Activated T-cell treated with anti-CD3 and anti-CD28 coated beads, Interleukin-2, amount 50 U/mL, for 48 hours (primary cell): Measurements from ENCODE around the gene TBXA2R.
"Not testable (repeated sequence)": the region's sequence is repeated elsewhere in the genome, so short reads cannot be mapped to it uniquely, and the experiment has no call there.

Source experiments
- DNase-seq, 2 experiments: peaks; one replicate each; pipeline ENCODE4 v3.0.0-alpha.2; 2020

Gene TBXA2R

DNA sequence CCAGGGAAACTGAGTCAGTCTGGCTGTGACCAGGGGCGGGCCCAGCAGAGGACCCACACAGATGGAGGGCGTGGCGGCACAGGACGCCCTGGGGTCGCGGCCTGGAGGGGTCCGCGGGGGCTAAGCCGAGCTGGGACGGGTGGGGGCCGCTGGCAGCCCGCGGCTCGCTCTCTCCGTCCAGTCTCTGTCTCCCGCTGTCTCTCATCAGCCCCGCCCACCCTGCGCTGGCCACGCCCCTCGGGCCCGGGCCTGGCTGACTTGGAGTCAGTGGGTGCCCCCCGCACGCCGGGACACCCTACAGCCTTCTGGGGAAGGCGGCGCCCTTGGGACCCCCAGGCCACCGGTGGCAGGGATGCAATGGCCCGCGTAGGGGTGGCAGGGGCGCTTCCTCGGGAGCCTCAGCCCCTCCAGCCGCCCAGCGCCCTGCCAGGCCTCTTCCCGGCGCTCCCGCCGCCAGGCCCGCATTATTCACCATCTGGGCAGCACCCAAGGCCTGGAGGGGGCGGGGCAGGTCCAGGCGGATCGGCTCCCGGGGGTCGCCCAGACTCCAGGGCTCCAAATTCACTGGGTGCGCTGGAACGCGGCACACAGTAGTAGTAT lies at the start of gene TBXA2R:
TSS of gene TBXA2R (minus strand) at position 186 of the 600 bp plus-strand sequence. CDS start 6,241 bp downstream, outside the sequence.
- peak; percentile 83 to 84 for DNase-seq

DNA sequence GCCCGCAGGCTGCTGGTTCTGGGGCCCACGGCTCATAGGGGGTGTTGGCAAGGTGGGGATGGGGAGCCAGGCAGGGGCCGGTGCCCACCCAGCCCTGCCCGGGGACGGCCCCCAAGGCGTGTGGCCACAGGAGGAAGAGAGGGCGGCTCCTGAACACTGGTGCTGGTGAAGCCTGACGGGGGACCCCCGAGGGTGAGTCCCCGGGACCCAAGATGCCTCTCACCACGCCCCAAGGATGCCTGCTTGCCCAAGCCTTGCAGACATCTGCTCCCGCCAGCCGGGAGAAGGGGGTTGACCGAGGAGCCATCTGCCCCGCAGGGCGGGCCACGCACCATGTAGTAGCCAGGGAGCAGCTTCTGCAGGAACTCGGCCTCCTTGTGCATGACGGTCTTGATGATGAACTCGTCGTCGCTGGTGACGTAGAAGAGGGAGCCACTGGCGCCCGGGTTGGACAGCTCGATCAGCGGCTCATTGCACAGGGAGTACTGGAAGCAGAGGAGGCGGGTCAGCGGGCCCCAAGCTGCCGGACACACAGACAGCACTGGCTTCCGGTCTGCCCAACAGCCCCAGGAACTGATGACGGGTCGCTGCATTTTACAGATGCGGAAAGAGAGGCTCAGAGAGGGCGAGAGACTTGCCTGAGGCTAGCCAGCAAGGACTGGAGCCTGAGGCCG lies 49.5 kb upstream of the TBXA2R start:
- DNase-seq = no peak

DNA sequence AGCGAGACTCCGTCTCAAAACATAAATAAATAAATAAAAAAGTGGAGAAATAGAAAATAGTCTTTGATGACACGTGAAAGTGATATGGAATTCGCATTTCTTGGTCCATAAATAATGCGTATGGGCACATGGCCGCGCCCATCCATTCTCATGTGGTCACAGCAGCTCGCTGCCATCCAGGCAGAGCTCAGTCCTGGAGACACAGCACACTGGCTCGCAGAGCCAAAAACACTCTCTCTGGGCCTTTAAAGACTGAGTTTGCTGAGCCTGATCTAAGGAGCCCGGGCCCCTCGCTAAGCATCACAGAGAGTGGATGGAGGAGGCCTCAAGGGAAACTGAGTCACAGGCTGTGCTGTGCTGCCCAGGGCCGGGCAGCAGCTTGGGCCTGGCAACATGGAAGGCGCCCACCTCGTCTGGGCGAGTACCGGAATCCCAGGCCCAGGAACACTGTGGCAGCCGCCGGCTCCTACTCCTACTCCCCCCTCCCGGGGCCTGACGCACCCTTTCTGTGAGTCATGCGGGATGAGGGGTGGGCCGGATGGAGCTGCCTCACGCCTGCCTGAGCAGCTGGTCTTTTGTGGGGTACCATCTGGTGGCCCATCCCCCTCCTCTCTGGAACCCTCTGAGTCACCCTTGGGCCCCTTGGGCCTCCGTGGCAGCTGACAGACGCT lies 48.9 kb upstream of the TBXA2R start:
- no peak for DNase-seq

DNA sequence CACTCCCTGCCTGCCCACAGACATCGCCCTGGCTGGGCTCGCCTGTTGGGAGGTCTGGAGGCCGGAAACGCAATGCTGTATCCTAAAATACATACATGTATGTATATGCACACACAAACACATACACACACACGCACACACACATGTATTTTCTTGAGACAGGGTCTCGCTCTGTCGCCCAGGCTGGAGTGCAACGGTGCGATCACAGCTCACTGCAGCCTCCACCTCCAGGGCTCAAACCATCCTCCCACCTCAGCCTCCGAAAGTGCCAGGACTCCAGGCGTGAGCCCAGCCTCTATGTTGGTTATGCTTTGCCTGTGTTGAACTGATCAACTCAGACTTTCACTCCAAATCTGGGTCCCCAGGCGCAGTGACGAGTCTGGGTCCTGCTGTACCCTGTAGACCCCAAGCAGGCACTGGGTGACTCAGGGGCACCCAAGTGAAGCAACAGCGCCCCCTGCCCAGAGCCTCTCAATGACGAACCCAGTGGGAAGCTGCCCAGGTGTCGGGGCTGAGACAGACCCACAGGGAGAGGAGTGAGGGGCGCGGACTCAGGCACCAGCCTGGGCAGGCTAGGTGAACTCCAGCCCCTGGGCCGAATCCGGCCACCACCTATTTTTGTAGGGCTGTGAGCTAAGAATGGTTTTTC lies 47.3 kb upstream of the TBXA2R start:
- DNase-seq = no peak

DNA sequence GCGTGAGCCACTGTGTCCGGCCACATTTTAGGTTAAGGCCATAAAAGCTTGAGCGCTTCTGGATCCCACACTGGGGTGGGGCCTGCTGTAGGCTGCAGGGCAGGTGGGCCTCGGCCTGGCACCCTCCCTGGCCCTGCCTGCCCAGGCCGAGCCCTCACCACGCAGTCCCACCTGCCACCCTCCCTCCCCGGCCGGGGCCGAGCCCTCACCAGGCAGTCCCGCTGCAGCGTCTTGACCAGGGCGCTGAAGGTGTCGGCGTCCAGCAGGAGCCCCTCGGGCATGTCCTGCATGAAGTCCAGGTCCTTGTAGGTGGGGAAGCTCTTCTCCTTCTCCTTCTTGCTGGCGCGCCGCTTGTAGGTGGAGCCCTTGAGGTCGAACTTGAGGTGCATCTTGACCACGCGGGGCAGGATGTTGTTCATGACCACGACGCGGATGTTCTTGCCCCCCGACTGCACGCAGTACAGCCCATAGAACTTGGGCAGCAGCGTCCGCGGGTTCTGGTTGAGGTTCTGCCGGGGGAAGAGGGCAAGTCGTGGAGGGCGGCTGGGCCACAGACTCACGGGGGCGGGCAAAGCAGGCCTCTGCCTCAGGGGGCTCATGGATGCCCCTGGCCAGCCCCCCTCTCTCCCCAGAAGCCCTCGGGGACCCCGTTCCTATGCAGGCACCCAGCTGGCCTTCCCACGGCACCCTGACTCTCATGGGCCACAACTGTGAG lies 46.6 kb upstream of the TBXA2R start:
- no peak for DNase-seq

DNA sequence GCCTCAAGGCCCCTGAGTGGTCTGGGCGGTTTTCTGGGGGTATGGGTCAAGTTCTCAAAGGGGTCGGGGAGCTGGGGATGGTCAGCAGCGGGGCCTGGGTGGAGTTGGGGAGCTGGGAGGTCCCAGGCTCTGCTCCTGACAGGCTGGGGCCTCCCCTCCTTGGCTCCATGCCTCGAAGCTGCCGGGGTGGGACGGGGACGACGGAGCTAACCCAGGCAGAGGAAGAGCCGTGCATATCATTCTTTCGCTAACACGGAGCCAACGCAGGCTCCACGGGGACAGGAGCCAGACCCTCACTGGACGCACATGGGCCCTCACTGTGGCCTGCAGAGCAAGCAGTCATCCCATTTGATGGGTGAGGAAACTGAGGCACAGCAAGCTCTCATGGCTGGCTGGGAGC lies 45.7 kb upstream of the TBXA2R start:
- DNase-seq = no peak

DNA sequence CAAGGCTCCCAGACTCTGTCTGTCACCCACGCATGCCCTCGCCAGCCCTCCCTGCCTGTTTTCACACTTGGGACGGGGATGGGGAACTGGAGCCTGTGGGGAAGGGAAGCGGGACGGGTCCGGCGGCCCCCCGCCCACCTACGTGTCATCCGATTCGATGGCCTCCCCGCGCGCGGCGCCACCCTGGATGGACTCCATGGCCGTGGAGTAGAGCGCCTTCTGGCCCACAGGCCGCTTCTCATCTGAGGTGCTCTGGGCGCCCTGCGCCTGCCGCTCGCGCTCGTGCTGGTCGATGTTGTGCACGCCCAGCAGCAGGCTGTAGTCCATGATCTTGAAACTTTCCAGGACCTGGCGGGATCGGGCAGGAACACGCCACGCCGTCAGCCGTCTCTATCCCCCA lies 45.0 kb upstream of the TBXA2R start:
- DNase-seq = no peak

DNA sequence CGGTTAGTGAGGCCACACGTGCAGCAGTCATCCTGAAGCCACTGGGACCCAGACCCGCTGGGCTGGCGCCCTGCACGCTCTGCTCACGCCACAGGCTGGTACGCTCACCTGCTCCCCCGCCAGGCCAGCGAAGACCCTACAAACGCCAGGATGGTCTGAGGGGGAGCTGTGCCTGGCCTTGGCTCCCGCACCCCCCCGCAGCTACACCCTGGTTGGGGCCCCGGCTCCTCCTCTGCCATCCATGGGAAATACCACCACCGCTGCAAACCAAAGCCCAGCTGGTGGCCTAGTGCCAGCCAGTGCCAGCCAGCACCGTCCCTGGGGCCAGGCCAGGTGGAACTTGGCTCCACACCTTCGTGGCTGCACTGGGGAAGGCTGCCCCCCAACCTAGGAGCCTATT lies 43.2 kb upstream of the TBXA2R start:
- DNase-seq = no peak

DNA sequence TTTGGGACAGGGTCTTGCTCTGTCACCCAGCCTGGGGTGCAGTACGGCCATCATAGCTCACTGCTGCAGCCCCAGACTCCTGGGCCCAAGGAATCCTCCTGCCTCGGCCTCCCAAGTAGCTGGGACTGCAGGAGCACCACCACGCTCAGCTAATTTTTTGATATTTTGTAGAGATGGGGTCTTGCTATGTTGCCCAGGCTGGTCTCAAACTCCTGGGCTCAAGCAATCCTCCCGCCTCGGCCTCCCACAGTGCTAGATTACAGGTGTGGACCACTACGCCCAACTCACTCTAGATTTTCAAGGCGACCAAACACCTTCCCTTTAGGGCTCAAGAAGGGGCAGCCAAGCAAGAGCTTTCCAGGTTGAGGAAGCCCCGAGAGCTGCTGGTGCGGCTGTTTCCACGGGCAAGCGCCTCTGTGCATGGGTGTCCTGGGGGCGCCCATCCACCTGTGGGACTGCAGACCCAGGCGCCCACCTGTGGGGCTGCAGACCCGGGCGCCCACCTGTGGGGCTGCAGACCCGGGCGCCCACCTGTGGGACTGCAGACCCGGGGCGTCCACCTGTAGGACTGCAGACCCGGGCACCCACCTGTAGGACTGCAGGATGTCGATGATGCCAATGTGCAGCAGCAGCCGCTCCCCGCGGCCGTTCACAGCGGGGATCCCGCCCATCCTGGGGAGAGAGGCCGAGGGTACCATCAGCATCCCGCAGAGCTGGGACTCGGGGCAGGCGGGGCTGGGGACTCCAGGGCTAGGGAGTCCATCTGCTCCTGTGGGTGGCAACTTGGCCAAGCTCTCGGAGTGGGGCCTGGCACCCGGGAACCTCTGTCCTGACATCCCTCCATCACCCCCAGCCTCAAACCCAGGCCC lies 41.6 kb upstream of the TBXA2R start:
- DNase-seq = no peak

DNA sequence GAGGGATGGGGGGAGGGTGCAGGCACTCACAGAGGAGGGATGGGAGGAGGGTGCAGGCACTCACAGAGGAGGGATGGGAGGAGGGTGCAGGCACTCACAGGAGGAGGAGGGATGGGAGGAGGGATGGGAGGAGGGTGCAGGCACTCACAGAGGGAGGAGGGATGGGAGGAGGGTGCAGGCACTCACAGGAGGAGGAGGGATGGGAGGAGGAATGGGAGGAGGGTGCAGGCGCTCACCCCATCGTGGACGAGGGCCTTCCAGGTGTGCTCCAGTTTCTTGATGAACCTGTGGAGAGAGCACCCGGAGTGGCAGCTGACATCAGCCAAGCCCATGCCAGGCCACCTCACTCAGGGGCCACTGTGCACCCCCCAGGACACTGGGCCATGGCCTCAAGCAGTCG lies 40.4 kb upstream of the TBXA2R start:
- not testable (repeated sequence) for DNase-seq

DNA sequence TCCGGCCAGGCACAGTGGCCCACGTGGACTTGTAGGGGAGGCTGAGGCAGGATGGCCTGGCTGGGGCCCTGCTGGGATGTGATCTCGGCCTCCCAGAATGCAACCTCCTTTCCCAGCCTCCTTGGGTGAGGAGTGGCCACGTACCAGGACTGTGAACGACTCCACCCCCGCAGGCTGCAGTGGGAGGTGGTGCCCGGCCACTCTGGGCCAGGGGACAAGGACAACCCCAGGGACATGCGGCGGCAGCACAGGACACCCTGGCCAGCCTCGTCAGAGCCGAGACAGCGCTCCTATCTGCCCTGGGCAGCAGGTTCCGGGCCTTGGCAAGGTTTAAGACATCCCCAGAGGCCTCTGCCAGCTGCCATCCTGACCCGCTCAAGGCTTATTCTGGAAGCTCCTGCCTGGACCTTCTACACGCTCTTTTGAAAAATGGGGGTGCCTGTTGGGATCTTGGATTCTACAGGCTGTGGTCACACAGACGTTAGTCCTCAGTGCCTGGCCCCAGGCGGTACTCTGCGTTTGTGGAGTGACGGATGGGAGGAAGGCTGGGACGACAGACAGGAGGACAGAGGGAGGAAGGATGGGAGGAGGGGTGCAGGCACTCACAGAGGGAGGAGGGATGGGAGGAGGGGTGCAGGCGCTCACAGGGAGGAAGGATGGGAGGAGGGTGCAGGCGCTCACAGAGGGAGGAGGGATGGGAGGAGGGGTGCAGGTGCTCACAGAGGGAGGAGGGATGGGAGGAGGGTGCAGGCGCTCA lies 39.8 kb upstream of the TBXA2R start:
- no peak for DNase-seq

DNA sequence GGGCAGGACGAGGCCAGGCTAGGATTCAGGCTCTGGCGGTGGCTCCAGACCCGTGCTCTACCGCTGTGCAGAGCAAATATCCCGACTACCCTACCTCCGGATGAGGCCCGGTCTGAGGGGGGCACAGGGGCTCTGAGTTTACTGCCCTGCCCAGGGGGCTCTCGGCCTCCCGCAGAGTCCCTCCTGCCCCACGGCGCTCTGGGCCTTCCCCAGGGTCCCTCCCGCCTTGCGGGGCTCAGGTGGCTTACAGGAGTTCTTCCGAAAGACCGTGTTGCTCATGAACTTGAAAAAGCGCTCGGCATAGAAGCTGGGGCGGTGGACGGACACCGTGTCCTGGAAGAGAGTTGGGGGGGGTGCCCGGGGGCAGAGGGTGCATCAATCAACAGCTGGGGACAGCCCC lies 39.1 kb upstream of the TBXA2R start:
- no peak for DNase-seq

DNA sequence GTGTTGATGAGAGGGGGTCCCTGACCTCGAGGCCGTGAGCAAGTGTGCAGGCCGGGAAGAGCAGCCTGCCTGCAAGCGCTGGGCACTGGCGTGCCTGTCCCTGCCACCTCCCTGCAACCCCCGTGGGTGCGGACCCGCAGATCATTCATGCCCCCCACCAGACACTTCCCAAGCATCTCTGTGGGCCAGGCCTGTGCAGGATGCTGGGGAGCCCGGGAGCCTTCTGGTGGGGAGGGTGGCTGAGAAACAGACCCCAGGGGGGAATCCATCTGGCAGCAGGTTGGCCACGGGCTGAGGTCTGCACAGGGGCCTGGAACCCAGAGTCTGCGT lies 38.4 kb upstream of the TBXA2R start:
- DNase-seq = no peak

DNA sequence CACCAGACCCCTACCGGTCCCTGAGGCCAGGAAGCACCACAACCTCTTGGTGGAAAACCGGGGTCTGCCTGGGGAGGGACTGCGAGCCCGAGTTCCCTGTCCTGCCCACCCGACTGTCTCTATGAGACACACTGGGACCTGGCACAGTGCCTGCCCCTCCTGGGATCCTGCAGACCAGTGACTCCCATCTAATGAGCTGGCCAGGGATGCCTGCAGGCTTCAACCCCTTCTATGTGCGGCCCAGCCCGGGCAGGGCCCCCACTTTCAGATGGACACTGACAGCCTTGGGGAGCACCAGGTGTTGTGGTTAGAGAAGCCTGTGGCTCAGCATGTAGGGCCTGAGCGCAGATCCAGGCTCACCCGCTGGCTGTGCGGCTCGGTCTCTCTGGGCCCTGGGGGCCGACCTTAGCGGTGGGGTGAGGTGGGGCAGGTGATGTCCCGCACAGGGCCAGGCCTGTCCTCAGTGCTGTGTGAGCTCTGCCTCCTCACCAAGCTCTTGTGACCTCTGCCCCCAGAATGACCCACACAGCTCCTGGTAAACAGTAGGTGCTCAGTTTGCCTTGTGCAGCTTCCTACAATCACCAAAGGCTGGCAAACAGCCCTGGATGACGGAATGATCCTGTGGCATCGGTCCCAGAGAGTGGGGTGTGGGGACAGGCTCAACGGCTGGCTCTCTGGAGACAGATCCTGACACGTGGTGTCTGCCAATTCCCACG lies 37.8 kb upstream of the TBXA2R start:
- DNase-seq = no peak

DNA sequence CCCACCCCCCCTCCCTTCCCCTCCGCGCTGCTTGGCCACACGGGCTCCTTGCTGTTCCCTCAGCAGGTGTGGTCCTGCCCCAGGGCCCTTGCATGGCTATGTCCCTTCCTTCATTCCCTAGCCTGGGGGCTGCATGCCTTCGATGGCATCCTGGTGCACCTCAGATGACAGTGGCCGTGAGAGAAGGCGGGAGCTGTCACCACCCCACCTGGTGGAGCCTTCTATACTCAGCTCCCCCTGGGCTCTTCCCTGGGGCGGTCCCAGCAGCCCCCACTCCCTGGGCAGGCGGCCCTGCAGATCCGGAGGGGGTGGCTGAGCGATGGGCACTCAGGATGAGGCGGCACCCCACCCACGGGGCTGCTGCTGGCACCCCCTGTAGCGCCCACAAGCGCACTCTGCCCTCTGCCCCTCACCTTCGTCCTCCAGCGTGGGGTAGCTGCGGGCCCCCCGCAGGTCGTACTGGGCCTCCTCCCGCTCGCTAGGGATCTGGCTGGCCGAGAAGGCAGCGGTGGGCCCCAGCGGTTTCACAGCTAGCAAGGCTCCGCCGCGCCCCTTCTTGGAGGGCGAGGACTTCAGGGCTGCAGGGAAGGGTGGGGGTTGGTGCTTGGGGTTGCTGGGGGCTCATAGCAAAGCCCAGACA lies 37.1 kb upstream of the TBXA2R start:
- no peak for DNase-seq

DNA sequence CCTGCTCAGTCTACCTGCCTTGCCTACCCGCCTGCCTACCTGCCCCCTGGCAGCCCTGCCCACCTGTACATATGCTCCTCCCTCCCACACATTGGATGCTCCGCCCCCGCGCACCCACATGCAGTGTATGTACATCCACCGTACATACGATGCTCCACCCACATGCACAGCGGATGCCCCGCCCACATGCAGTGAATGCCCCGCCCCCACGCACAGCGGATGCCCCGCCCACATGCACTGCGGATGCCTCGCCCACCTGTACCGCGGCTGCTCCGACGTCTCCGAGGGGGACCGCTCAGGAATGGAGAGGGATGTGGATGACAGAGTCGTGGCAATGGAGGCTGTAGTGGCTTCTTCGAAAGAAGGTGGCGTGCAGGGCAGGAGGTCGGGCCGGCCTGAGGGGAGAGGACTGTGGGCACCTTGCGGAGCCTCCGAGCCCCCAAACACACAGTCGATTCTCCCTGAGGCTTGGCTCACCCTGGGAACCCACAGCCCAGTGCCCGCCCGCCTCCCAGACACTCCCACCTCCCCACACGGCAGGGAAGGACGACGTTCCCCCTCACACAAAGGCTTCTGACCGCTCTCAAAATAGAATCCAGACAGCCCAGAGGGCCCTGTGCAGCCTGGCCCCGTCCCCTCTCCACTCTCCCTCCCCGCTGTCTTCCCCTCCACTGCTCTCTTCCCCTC lies 36.5 kb upstream of the TBXA2R start:
- peak; percentile 55 to 59 for DNase-seq

DNA sequence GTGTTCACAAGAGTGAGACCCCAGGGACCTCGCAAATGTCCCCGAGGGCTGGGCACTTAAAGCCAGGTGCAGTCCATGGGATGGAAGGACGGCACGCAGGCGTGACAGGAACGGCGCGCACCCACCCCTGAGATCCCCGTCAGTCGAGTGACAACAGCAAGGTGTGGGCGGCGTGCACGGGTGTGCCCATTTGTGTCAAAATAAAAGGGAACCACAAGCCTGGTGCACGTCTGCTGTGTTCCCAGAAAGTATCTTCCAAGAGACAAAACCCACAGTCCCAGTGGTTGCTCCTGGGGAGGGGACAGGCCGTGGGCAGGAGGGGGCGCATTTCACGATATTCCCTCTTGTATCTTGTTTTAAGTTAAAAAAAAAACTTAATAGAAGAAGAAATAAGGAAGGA lies 35.6 kb upstream of the TBXA2R start:
- DNase-seq = no peak

DNA sequence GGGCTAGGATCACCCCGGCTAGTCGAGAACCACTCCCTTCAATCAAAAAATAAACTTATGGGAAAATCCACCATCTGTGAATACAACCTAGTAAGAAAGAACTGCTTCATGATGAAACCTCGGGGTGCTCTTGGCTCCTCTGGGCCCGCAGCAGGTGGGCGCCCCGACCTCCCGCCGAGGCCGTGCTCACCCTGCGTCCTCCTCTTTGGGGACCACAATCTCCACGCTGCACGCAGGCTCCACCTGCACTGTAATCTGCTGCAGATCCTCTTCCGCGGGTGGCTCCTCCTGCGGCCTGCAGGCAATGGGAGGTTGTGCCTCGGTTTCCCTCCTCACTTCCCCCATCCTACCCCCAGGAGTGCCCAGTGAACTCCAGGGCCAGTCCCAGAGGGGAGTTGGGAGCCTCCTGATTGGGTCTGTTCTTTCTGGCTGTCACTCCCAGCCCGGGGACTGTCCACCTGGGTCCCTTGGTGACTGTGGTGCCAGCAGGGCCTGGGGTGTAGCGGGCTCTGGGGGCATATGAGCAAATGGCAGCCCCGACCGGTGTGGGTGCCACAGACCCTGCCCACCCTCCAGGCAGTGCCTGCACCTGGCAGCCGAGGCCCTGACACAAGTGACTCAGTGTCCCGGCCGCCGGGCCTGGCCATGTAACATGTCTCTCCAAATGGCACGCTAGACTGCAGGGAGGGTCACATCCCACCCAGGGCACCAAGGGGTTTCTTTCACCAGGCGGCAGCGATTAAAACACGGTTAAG lies 35.0 kb upstream of the TBXA2R start:
- no peak for DNase-seq

DNA sequence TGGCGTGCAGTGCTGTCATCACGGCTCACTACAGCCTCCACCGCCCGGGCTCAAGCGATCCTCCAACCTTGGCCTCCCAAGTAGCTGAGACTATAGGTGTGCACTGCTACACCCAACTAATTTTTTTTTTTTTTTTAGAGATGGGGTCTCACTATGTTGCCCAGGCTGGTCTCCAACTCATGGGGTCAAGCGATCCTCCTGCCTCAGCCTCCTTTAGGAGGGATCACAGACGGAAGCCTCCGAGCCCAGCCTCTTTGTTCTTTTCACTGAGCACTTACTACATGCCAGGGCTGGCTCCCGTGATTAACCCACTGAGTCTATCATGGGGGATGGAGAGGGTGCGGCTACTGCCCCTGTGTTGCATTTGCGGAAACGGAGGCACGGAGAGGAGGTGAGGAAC lies 32.8 kb upstream of the TBXA2R start:
- no peak for DNase-seq
